ENCODE data around the gene SHANK1.

Gene SHANK1

GRCh38 chr19:50728084-50728737, 8.6 kb upstream of the SHANK1 start:
- no peak for DNase-seq (ENCODE audit: low spot score)

- no peak for DNase-seq (ENCODE audit: low spot score)
These were observed 6.3 kb upstream of the SHANK1 start for GRCh38 chr19:50725911-50726230.

GRCh38 chr19:50725218-50725910, 5.8 kb upstream of the SHANK1 start:
- no peak for DNase-seq (ENCODE audit: low spot score)

- DNase-seq (ENCODE audit: low spot score) = peak; percentile 77
These were observed 5.1 kb upstream of the SHANK1 start for GRCh38 chr19:50724522-50725217.

- DNase-seq (ENCODE audit: low spot score) = no peak
These were observed 4.3 kb upstream of the SHANK1 start for GRCh38 chr19:50723735-50724521.

- DNase-seq (ENCODE audit: low spot score) = no peak
These were observed 3.5 kb upstream of the SHANK1 start, which contains the start of gene CLEC11A for GRCh38 chr19:50723069-50723468. Gene CLEC11A, plus strand, starts transcription at chr19:50723364. Its CDS starts 162 bp downstream, at chr19:50723526.

GRCh38 chr19:50722201-50723013, 2.8 kb upstream of the SHANK1 start:
- DNase-seq (ENCODE audit: low spot score) = no peak

- no peak for DNase-seq (ENCODE audit: low spot score)
These were observed 2.0 kb upstream of the SHANK1 start for GRCh38 chr19:50721441-50722137.

- no peak for DNase-seq (ENCODE audit: low spot score)
These were observed 1.3 kb upstream of the SHANK1 start for GRCh38 chr19:50720921-50721381.

GRCh38 chr19:50720181-50720920, 749 bp upstream of the SHANK1 start:
- DNase-seq (ENCODE audit: low spot score) = no peak

GRCh38 chr19:50719119-50719435, 525 bp downstream of the SHANK1 start:
- no peak for DNase-seq (ENCODE audit: low spot score)

GRCh38 chr19:50718255-50719118, 1.1 kb downstream of the SHANK1 start:
- no peak for DNase-seq (ENCODE audit: low spot score)

GRCh38 chr19:50717891-50718254, 1.7 kb downstream of the SHANK1 start:
- no peak for DNase-seq (ENCODE audit: low spot score)

- DNase-seq (ENCODE audit: low spot score) = no peak
These were observed 2.4 kb downstream of the SHANK1 start for GRCh38 chr19:50717026-50717723.

- DNase-seq (ENCODE audit: low spot score) = no peak
These were observed 3.2 kb downstream of the SHANK1 start for GRCh38 chr19:50716178-50717025.

GRCh38 chr19:50713556-50714236, 5.9 kb downstream of the SHANK1 start:
- DNase-seq (ENCODE audit: low spot score) = no peak

GRCh38 chr19:50712833-50713232, 6.8 kb downstream of the SHANK1 start:
- no peak for DNase-seq (ENCODE audit: low spot score)
